Measurements from ENCODE around the gene PID1. TPM values are rescaled to one million over a fixed set of nuclear protein-coding genes. Genes with fewer than 3 reads are reported as not detected.

PID1 gene
- total RNA-seq, 1 experiment from 2014 or later = 2.6 TPM

GRCh38 chr2:229179628-229180027, 91.5 kb downstream of the PID1 start (continued):
- TF ChIP-seq ZNF425 (CRISPR knock-in tag; conservative IDR thresholded peaks at IDR 0.05) = no peak
- TF ChIP-seq, protein P1, sequence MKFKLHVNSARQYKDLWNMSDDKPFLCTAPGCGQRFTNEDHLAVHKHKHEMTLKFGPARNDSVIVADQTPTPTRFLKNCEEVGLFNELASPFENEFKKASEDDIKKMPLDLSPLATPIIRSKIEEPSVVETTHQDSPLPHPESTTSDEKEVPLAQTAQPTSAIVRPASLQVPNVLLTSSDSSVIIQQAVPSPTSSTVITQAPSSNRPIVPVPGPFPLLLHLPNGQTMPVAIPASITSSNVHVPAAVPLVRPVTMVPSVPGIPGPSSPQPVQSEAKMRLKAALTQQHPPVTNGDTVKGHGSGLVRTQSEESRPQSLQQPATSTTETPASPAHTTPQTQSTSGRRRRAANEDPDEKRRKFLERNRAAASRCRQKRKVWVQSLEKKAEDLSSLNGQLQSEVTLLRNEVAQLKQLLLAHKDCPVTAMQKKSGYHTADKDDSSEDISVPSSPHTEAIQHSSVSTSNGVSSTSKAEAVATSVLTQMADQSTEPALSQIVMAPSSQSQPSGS (CRISPR knock-in tag; IDR thresholded peaks at IDR 0.05; ENCODE audit: borderline replicate concordance, low read depth) = no peak
- TF ChIP-seq, protein P2, sequence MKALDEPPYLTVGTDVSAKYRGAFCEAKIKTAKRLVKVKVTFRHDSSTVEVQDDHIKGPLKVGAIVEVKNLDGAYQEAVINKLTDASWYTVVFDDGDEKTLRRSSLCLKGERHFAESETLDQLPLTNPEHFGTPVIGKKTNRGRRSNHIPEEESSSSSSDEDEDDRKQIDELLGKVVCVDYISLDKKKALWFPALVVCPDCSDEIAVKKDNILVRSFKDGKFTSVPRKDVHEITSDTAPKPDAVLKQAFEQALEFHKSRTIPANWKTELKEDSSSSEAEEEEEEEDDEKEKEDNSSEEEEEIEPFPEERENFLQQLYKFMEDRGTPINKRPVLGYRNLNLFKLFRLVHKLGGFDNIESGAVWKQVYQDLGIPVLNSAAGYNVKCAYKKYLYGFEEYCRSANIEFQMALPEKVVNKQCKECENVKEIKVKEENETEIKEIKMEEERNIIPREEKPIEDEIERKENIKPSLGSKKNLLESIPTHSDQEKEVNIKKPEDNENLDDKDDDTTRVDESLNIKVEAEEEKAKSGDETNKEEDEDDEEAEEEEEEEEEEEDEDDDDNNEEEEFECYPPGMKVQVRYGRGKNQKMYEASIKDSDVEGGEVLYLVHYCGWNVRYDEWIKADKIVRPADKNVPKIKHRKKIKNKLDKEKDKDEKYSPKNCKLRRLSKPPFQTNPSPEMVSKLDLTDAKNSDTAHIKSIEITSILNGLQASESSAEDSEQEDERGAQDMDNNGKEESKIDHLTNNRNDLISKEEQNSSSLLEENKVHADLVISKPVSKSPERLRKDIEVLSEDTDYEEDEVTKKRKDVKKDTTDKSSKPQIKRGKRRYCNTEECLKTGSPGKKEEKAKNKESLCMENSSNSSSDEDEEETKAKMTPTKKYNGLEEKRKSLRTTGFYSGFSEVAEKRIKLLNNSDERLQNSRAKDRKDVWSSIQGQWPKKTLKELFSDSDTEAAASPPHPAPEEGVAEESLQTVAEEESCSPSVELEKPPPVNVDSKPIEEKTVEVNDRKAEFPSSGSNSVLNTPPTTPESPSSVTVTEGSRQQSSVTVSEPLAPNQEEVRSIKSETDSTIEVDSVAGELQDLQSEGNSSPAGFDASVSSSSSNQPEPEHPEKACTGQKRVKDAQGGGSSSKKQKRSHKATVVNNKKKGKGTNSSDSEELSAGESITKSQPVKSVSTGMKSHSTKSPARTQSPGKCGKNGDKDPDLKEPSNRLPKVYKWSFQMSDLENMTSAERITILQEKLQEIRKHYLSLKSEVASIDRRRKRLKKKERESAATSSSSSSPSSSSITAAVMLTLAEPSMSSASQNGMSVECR (CRISPR knock-in tag; IDR thresholded peaks at IDR 0.05; ENCODE audit: borderline replicate concordance) = no peak

DNA sequence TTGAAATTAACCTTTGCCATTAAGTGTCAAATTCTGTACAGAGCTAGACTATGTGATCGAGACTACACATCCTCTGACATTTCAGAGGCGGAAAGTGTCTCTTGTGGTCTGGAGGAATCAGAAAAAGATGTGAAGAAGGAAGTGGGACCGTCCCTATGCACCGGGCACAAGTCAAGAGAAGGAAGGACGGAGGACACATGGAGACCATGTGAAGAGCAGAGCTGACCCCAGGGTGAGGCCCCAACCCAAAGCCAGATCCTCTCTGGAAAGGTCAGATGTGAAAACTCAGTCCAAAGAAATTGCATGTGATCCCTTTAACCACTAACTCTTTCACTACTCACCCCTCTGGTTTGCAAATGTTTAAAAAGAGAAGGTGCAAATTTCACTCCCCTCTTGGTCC, 92.4 kb downstream of the PID1 start:
- Mint-ChIP-seq H3K9me3 (peaks cover 35% of the 10 kb centered on the region), H3K27ac (no peak overlapping the region), H3K4me3 (no peak overlapping the region), H3K4me1 (peaks cover 9% of the 10 kb centered on the region), H3K27me3 (ENCODE audit: low read depth) (no peaks in the 10 kb centered on the region), H3K36me3 (no peaks in the 10 kb centered on the region)
- ATAC-seq = no peak
- TF ChIP-seq ZNF396 (CRISPR knock-in tag; IDR thresholded peaks at IDR 0.05; ENCODE audit: borderline replicate concordance) = no peak
- TF ChIP-seq RELA (CRISPR knock-in tag; IDR thresholded peaks at IDR 0.05; ENCODE audit: borderline replicate concordance) = no peak
- TF ChIP-seq, protein P3, sequence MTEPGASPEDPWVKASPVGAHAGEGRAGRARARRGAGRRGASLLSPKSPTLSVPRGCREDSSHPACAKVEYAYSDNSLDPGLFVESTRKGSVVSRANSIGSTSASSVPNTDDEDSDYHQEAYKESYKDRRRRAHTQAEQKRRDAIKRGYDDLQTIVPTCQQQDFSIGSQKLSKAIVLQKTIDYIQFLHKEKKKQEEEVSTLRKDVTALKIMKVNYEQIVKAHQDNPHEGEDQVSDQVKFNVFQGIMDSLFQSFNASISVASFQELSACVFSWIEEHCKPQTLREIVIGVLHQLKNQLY (CRISPR knock-in tag; IDR thresholded peaks at IDR 0.05) = no peak
- TF ChIP-seq USF2 (CRISPR knock-in tag; IDR thresholded peaks at IDR 0.05) = no peak
- TF ChIP-seq SOX15 (CRISPR knock-in tag; IDR thresholded peaks at IDR 0.05) = no peak
- no peak for TF ChIP-seq ZNF671 (CRISPR knock-in tag; IDR thresholded peaks at IDR 0.05)
- no peak for TF ChIP-seq ZNF263 (CRISPR knock-in tag; IDR thresholded peaks at IDR 0.05; ENCODE audit: low read depth)
- TF ChIP-seq MYBL2 (CRISPR knock-in tag; IDR thresholded peaks at IDR 0.05) = no peak
- TF ChIP-seq HMGA2 (CRISPR knock-in tag; IDR thresholded peaks at IDR 0.05) = no peak
- no peak for TF ChIP-seq USF1 (CRISPR knock-in tag; IDR thresholded peaks at IDR 0.05)
- TF ChIP-seq TEAD4 (CRISPR knock-in tag; IDR thresholded peaks at IDR 0.05) = no peak
- TF ChIP-seq, protein P4, sequence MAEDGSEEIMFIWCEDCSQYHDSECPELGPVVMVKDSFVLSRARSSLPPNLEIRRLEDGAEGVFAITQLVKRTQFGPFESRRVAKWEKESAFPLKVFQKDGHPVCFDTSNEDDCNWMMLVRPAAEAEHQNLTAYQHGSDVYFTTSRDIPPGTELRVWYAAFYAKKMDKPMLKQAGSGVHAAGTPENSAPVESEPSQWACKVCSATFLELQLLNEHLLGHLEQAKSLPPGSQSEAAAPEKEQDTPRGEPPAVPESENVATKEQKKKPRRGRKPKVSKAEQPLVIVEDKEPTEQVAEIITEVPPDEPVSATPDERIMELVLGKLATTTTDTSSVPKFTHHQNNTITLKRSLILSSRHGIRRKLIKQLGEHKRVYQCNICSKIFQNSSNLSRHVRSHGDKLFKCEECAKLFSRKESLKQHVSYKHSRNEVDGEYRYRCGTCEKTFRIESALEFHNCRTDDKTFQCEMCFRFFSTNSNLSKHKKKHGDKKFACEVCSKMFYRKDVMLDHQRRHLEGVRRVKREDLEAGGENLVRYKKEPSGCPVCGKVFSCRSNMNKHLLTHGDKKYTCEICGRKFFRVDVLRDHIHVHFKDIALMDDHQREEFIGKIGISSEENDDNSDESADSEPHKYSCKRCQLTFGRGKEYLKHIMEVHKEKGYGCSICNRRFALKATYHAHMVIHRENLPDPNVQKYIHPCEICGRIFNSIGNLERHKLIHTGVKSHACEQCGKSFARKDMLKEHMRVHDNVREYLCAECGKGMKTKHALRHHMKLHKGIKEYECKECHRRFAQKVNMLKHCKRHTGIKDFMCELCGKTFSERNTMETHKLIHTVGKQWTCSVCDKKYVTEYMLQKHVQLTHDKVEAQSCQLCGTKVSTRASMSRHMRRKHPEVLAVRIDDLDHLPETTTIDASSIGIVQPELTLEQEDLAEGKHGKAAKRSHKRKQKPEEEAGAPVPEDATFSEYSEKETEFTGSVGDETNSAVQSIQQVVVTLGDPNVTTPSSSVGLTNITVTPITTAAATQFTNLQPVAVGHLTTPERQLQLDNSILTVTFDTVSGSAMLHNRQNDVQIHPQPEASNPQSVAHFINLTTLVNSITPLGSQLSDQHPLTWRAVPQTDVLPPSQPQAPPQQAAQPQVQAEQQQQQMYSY (CRISPR knock-in tag; IDR thresholded peaks at IDR 0.05) = no peak
- ChIA-PET POLR2A (no interaction called here), CTCF (no interaction called here)
- no peak for DNase-seq (ENCODE audit: low spot score)
